Upper lobe of right lung (tissue), 1 donor: ENCODE data around the gene KLF16. TPM values are rescaled to one million over a fixed set of nuclear protein-coding genes. Genes with fewer than 3 reads are reported as not detected.

Source experiments
- ATAC-seq: fragments of 200-7000 bp; cut with Tn5 transposase; one replicate; pipeline ENCODE4 v1.9.1; 2020; ENCODE audit warnings: mild to moderate bottlenecking, moderate library complexity
- DNase-seq: peaks from one replicate; pipeline ENCODE4 v3.0.0-alpha.2; 2020
- H3K27ac ChIP-seq: fragments of 200-600 bp; one replicate; pipeline ENCODE4 v1.8.0; 2022
- H3K27me3 ChIP-seq: fragments of 200-600 bp; one replicate; pipeline ENCODE4 v1.8.0; 2022; ENCODE audit warnings: mild to moderate bottlenecking
- H3K36me3 ChIP-seq: fragments of 200-600 bp; one replicate; pipeline ENCODE4 v1.8.0; 2022
- H3K4me1 ChIP-seq: fragments of 200-600 bp; one replicate; pipeline ENCODE4 v1.8.0; 2022
- H3K4me3 ChIP-seq: fragments of 200-600 bp; one replicate; pipeline ENCODE4 v1.8.0; 2022; ENCODE audit warnings: mild to moderate bottlenecking
- H3K9me3 ChIP-seq: fragments of 200-600 bp; one replicate; pipeline ENCODE4 v1.8.0; 2022
- CTCF ChIP-seq: fragments of 200-600 bp; IDR thresholded peaks from one replicate; pipeline ENCODE4 v1.8.0; 2022; ENCODE audit warnings: antibody characterized with exemption
- intact Hi-C: fragments of 100-400 bp; cut with DNase I; formaldehyde crosslinking; loops from one replicate; pipeline ENCODE4 v1.11.0; 2022
- total RNA-seq: library from RNA; stranded (reverse); fragmentation: NEBNext Ultra II Directional; extraction: Animal tissue kit (Norgen Biotek cat#: 25700); gene quantifications from one replicate; pipeline ENCODE4 v1.2.1, GENCODE V29; 2021
- donor health status: DM: no; HTN: yes; CAD: no; lungs with severe emphysema.

The KLF16 gene
- total RNA-seq, 1 donor from 2014 or later: 28.0 TPM

DNA sequence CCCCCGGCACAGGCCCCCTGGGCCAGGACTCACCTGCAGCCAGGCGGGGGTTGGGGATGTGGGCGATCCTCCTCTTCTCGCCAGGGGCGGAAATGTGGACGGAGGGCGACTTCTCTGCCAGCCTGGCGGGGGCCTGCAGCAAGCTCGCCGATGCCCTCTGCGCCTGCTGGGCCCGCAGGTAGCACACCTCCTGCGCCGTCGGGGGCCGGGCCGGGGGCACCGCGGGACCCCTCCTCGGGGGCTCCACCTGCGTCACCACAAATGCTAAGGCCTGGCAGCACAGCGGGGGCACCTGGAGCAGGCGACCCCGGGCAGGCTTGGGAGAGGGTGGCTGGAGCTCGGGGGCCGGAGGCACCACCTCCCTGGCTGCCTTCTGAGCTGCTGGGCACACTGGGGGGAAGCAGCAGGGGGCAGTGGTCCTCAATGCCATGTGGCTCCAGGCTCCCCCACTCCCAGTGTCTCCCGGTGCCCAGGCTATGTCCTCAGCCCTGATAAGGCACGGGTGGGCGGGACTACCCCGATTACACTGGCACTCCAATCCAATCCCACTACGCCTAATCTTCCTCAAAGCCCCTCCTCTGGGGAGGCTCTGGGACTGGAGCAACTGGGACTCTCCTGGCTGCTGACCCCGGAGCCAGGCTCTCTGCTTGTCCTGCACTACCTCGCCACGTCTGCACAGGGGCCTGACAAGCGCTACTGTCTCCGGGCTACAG is 39.7 kb downstream of the KLF16 start:
- H3K4me1 ChIP-seq: no peaks in the 10 kb centered on the region
- H3K27ac ChIP-seq: no peak overlapping the region
- peaks cover 67% of the 10 kb centered on the region for H3K36me3 ChIP-seq
- no peaks in the 10 kb centered on the region for H3K9me3 ChIP-seq
- TF ChIP-seq CTCF: no peak
- DNase-seq: no peak
- ATAC-seq: no peak
- H3K27me3 ChIP-seq: no peaks in the 10 kb centered on the region
- no peak overlapping the region for H3K4me3 ChIP-seq
- intact Hi-C loops: no loop called here

DNA sequence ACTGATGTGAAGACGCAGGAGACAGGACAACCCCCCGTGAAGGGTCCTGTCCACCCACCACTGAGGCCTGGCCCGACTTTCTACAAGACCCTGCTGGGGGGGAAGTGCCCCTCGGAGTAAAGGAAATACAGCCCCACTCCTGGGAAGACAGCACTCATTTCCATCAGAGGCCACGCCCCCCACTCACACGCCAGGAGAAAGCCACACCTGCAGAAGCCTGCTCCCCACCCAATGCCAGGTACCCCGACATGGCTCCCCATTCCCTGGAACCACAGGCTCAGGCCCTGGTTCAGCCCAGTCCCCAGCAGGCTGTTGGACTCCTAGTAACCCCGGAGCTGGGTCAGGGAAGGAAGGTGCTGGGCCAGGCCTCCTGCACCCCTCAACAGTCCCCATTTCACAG is 40.4 kb downstream of the KLF16 start:
- ATAC-seq: no peak
- TF ChIP-seq CTCF: no peak
- H3K36me3 ChIP-seq: peaks cover 74% of the 10 kb centered on the region

GRCh38 chr19:1822210-1822609 is 41.2 kb downstream of the KLF16 start:
- intact Hi-C loops: no loop called here
- H3K4me3 ChIP-seq: no peak overlapping the region
- ATAC-seq (no peak), DNase-seq (no peak)
- H3K9me3 ChIP-seq: no peaks in the 10 kb centered on the region
- peaks cover 82% of the 10 kb centered on the region for H3K36me3 ChIP-seq
- no peak overlapping the region for H3K27ac ChIP-seq
- no peaks in the 10 kb centered on the region for H3K4me1 ChIP-seq
- no peaks in the 10 kb centered on the region for H3K27me3 ChIP-seq
- no peak for TF ChIP-seq CTCF

More for the DNA sequence above, 40.4 kb downstream of the KLF16 start:
- intact Hi-C loops: no loop called here
- Histone ChIP-seq H3K9me3 (no peaks in the 10 kb centered on the region), H3K27ac (no peak overlapping the region), H3K4me1 (no peaks in the 10 kb centered on the region), H3K27me3 (no peaks in the 10 kb centered on the region), H3K4me3 (no peak overlapping the region)
- no peak for DNase-seq

- H3K4me3 ChIP-seq: no peak overlapping the region
- intact Hi-C loops: no loop called here
- DNase-seq: no peak
- peaks cover 95% of the 10 kb centered on the region for H3K36me3 ChIP-seq
- H3K27ac ChIP-seq: no peak overlapping the region
- H3K4me1 ChIP-seq: no peaks in the 10 kb centered on the region
- TF ChIP-seq CTCF: no peak
- no peak for ATAC-seq
- H3K9me3 ChIP-seq: no peaks in the 10 kb centered on the region
- H3K27me3 ChIP-seq: no peaks in the 10 kb centered on the region
Measured at GRCh38 chr19:1819341-1820255, 43.8 kb downstream of the KLF16 start.

DNA sequence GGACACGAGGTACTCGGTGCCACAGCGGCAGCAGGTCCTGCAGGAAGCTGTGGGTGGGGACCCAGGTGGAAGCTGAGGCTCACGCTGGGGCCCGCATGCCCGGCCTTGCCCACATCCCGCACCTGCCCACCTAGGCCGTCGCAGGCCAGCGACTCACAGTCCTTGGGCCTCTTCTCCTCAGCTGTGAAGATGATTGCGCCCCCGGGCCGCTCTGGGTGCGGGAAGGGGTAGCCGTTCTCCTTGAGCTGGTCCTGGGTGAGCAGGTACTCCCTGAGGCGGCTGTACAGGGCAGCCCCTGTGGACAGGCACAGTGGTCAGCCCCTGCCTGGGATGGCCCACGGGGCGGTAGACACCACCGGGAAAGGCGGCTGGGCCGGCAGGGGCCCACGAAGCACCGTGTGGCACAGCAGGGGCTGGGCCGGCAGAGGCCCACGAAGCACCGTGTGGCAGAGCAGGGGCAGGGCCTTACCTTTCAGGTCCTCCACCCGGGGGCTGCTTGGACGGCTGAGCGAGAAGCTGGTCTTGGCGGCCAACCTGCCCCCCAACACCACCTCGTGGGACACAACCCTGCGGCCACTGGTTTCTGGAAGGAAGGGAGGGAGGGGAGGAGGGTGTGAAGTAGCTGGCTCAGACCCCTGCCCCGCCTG is 44.7 kb downstream of the KLF16 start:
- Histone ChIP-seq H3K36me3 (peaks cover 86% of the 10 kb centered on the region), H3K27ac (no peak overlapping the region), H3K27me3 (no peaks in the 10 kb centered on the region), H3K4me3 (no peak overlapping the region), H3K9me3 (no peaks in the 10 kb centered on the region), H3K4me1 (peaks cover under 1% of the 10 kb centered on the region)
- no peak for ATAC-seq
- intact Hi-C loops: no loop called here
- TF ChIP-seq CTCF: no peak
- DNase-seq: no peak
